GM18505 (cell line): ENCODE data around the gene RAB36.

Source experiments
- ATAC-seq: cut with Tn5 transposase; IDR thresholded peaks from one replicate; pipeline ENCODE4 v1.9.1; 2021; ENCODE audit not compliant: unreplicated experiment
- POLR2A ChIP-seq: IDR thresholded peaks from 4 replicates; pipeline ENCODE4 v1.6.1; 2011; ENCODE audit warnings: borderline replicate concordance; ENCODE audit not compliant: insufficient read depth, insufficient read length; ENCODE audit errors: extremely low read depth

The RAB36 gene

GRCh38 chr22:23149743-23150238, 4.5 kb downstream of the RAB36 start:
- no peak for TF ChIP-seq POLR2A
- ATAC-seq = no peak

GRCh38 chr22:23150762-23151161, 5.5 kb downstream of the RAB36 start:
- no peak for TF ChIP-seq POLR2A
- no peak for ATAC-seq

DNA sequence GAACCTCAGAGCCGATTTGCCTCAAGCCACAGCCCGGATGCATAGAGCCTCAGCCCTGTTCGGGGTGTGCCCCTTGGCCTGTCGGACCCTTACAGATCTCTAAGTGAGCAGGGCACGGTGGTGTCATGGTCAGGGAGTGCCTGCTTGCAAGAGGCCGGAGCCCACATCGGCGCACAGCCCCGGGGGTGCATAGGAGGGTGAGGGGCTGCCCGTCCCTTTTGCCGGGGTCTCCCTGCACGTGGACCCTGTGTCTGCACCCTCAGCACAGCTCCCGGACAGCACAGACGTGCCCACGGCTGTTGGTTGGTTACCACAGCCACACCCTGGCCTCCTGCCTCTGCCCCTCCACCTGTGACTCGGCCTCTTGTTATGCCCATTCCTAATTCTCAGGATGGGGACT, 6.5 kb downstream of the RAB36 start:
- no peak for ATAC-seq
- TF ChIP-seq POLR2A = no peak

DNA sequence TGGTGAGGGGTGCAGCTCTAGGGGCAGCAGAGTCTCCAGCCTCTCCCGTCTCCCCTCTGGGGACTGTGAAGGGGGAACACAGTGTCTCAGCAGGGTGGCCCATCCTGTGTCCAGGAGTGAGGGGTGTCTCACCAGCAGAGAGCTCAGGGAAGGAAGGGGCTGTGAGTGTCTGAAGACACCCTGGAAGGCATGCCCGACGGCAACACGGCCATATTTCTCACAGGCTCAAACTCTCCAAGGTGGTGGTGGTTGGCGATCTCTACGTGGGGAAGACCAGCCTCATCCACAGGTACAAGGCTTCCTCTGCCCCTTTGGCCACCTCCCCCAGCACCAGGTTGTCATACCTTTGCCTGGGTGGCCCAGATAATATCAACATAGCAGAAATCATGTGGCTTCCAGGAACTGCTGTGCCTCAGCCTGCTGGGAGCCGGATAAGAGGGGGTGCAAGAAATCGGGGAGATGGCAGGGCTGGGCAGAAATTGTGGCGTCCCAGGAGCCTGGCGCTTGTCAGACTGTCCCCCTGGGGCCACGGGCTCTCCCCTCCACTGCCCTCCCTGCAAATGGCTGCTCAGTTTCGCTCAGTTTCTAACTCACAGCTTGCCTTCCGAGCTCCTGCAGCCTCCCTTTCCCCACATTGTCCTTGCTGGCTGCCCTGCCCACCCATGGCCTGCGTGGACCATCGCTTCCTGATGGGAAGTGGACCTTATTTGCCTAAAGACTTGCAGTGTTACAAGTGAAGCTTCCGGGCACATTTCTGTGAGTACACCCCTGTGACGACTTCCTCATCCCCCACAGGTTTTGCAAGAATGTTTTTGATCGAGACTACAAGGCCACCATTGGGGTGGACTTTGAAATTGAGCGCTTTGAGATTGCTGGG, 7.2 kb downstream of the RAB36 start:
- ATAC-seq = no peak
- TF ChIP-seq POLR2A = peak; percentile 25

DNA sequence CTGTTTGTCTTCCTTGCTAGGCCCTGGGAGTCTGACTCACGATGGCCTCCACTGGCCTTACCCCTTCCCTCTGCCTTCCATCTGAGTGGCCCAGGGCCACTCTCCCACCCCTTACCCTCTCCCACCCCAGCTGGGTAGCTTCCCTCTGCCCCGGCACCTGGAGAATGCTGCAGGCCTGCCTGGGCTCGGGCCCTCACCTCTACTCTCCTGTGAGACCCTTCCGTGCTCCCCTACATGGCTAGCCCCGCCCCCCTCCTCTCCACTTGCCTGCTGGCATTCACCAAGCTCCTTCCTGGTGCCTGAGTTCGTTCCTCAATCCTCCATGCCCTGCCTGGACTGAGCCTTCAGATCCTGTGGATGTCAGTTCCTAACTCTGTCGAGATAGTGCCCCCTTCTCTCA, 8.7 kb downstream of the RAB36 start:
- TF ChIP-seq POLR2A = no peak
- ATAC-seq = no peak

GRCh38 chr22:23154461-23154860, 9.2 kb downstream of the RAB36 start:
- TF ChIP-seq POLR2A = no peak
- ATAC-seq = no peak

GRCh38 chr22:23155143-23155542, 9.9 kb downstream of the RAB36 start:
- no peak for ATAC-seq

GRCh38 chr22:23155831-23156230, 10.6 kb downstream of the RAB36 start:
- TF ChIP-seq POLR2A = no peak
- ATAC-seq = no peak

More at GRCh38 chr22:23155143-23155542, 9.9 kb downstream of the RAB36 start:
- TF ChIP-seq POLR2A = no peak

DNA sequence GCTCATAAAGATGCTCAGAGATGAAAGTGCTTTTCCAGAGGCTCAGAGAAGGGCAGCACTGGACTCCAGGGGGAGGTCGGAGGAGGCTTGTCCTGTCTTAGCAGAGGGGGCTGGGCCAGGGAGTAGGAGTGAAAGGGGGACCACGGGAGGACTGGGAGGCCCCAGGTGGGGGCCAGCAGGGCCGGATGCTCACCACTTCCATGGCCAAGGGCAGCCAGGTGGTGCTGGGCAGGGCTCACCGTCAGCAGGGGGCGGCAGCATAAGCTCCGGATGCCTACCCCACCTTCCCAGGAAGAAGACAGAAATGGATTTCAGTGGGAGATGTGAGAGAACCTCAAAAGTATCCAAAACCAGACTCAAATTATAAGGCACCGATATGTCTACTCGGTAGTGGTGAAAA, 11.0 kb downstream of the RAB36 start:
- no peak for ATAC-seq
- no peak for TF ChIP-seq POLR2A

GRCh38 chr22:23157560-23158515, 12.6 kb downstream of the RAB36 start:
- TF ChIP-seq POLR2A = no peak
- no peak for ATAC-seq

- ATAC-seq = no peak
- no peak for TF ChIP-seq POLR2A
Observed at GRCh38 chr22:23158516-23159290, 13.4 kb downstream of the RAB36 start.

DNA sequence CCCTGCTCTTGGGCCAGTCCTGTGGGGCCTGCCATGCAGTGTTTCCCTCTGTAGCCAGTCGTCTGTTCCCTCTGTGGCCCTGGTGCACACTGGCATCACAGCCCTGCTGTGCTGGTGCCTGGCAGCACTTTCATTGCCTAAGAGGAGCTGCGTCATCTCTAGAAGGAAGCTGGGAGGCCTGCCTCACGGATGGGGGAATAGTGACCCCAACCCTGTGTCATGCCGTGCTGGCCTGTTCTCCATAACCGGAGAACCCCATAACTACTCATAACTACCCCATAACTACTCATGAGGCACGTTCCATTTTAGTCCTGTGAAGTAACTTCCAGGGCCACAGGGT, 14.0 kb downstream of the RAB36 start:
- no peak for ATAC-seq
- TF ChIP-seq POLR2A = no peak

- TF ChIP-seq POLR2A = no peak
- no peak for ATAC-seq
Observed at GRCh38 chr22:23161029-23161428, 15.8 kb downstream of the RAB36 start.
